ENCODE data around the gene TMEM263. TPM values are rescaled to one million over a fixed set of nuclear protein-coding genes. Genes with fewer than 3 reads are reported as not detected.

TMEM263 gene
- total RNA-seq, 1 experiment from 2014 or later, result 31.3 TPM

DNA sequence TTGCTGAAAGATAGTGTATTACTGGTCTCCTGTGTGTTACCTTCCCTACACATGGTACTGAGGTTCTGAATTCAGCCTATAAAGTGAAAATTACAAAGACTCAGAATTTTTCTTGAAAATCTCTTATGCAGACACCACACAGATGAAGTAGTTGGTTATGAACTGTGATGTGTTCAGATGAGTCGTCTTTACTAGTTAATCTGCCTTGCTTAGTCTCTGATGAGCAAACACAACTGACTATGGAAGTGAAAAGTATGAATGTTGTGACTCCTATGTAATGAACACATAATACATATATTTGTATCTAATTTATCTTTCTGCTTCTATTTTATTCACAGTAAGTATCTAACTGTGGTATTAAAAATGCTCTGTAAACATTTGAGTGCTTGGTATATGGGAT is 26.5 kb downstream of the TMEM263 start:
- peaks cover 6% of the 10 kb centered on the region; the same call in 1 of the 2 replicates for H3K79me2 ChIP-seq (ENCODE audit: insufficient read depth, low read length)
- H4K20me1 ChIP-seq (ENCODE audit: insufficient read depth), result no peaks in the 10 kb centered on the region
- intact Hi-C loops (cut with micrococcal nuclease), result no loop called here
- no peak overlapping the region for H2AFZ ChIP-seq (ENCODE audit: low read depth, low read length, poor library complexity, severe bottlenecking)
- H3K4me2 ChIP-seq (ENCODE audit: low read length), result no peak overlapping the region
- H3K4me1 ChIP-seq (ENCODE audit: control insufficient read depth in 1 of 2, insufficient read depth in 2 of 2, low read length in 2 of 2), result peaks cover 5 to 9% of the 10 kb centered on the region in 2 experiments; a peak in 3 of 4 replicates
- no peaks in the 10 kb centered on the region for H3K27me3 ChIP-seq (ENCODE audit: insufficient read depth, low read length)
- H3K9me2 ChIP-seq (ENCODE audit: insufficient read depth), result no peaks in the 10 kb centered on the region
- ChIA-PET CTCF (no interaction called here), POLR2A (no interaction called here), RAD21 (ENCODE audit: low non-redundant PET in 1 of 2, low total read pairs in 2 of 2, uncharacterized antibody in 2 of 2, unreplicated experiment in 2 of 2) (no interaction called here)
- no peak overlapping the region for H3K9ac ChIP-seq (ENCODE audit: low read length)
- BruUV-seq (replicated peaks), result no TSS peak
- no peak overlapping the region for H3K27ac ChIP-seq (ENCODE audit: low read depth, low read length)
- H3K36me3 ChIP-seq (ENCODE audit: control insufficient read depth in 1 of 2, insufficient read depth in 2 of 2, low read length in 2 of 2), result peaks cover 0 to 5% of the 10 kb centered on the region in 2 experiments; a peak in 1 of 4 replicates
- H3K4me3 ChIP-seq (replicated peaks in 1 of 2; ENCODE audit: low read depth in 1 of 2, low read length in 2 of 2), result no peak overlapping the region
- DNase-seq (ENCODE audit: low read depth, low spot score) (no peak), ATAC-seq (no peak)
- TF ChIP-seq, protein P1, sequence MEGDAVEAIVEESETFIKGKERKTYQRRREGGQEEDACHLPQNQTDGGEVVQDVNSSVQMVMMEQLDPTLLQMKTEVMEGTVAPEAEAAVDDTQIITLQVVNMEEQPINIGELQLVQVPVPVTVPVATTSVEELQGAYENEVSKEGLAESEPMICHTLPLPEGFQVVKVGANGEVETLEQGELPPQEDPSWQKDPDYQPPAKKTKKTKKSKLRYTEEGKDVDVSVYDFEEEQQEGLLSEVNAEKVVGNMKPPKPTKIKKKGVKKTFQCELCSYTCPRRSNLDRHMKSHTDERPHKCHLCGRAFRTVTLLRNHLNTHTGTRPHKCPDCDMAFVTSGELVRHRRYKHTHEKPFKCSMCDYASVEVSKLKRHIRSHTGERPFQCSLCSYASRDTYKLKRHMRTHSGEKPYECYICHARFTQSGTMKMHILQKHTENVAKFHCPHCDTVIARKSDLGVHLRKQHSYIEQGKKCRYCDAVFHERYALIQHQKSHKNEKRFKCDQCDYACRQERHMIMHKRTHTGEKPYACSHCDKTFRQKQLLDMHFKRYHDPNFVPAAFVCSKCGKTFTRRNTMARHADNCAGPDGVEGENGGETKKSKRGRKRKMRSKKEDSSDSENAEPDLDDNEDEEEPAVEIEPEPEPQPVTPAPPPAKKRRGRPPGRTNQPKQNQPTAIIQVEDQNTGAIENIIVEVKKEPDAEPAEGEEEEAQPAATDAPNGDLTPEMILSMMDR (IDR thresholded peaks at IDR 0.05 in 2 of 3, conservative IDR thresholded peaks at IDR 0.05 in 1 of 3; ENCODE audit: borderline replicate concordance in 1 of 3, insufficient read depth in 1 of 3, low read depth in 2 of 3, low read length in 2 of 3), result no peak
- TF ChIP-seq, protein P2, sequence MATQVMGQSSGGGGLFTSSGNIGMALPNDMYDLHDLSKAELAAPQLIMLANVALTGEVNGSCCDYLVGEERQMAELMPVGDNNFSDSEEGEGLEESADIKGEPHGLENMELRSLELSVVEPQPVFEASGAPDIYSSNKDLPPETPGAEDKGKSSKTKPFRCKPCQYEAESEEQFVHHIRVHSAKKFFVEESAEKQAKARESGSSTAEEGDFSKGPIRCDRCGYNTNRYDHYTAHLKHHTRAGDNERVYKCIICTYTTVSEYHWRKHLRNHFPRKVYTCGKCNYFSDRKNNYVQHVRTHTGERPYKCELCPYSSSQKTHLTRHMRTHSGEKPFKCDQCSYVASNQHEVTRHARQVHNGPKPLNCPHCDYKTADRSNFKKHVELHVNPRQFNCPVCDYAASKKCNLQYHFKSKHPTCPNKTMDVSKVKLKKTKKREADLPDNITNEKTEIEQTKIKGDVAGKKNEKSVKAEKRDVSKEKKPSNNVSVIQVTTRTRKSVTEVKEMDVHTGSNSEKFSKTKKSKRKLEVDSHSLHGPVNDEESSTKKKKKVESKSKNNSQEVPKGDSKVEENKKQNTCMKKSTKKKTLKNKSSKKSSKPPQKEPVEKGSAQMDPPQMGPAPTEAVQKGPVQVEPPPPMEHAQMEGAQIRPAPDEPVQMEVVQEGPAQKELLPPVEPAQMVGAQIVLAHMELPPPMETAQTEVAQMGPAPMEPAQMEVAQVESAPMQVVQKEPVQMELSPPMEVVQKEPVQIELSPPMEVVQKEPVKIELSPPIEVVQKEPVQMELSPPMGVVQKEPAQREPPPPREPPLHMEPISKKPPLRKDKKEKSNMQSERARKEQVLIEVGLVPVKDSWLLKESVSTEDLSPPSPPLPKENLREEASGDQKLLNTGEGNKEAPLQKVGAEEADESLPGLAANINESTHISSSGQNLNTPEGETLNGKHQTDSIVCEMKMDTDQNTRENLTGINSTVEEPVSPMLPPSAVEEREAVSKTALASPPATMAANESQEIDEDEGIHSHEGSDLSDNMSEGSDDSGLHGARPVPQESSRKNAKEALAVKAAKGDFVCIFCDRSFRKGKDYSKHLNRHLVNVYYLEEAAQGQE (IDR thresholded peaks at IDR 0.05; ENCODE audit: low read depth), result no peak
- TF ChIP-seq EZH2phosphoT487 (IDR thresholded peaks at IDR 0.05; ENCODE audit: borderline replicate concordance) (no peak), JUND (IDR thresholded peaks at IDR 0.05) (no peak), ELF1 (IDR thresholded peaks at IDR 0.05; ENCODE audit: borderline replicate concordance, low read depth) (no peak), YY1 (IDR thresholded peaks at IDR 0.05; ENCODE audit: extremely low read depth, insufficient replicate concordance, low read depth, low read length) (no peak), CEBPB (IDR thresholded peaks at IDR 0.05; ENCODE audit: low read depth) (no peak), RAD21 (IDR thresholded peaks at IDR 0.05; ENCODE audit: low read depth) (no peak), SRF (IDR thresholded peaks at IDR 0.05; ENCODE audit: low read depth) (no peak), TCF7L2 (IDR thresholded peaks at IDR 0.05; ENCODE audit: borderline replicate concordance, extremely low read depth, insufficient read depth, insufficient read length) (no peak), EGR1 (IDR thresholded peaks at IDR 0.05; ENCODE audit: low read depth) (no peak), CBX3 (IDR thresholded peaks at IDR 0.05; ENCODE audit: low read depth) (no peak)
- TF ChIP-seq, protein P3, sequence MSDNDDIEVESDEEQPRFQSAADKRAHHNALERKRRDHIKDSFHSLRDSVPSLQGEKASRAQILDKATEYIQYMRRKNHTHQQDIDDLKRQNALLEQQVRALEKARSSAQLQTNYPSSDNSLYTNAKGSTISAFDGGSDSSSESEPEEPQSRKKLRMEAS (IDR thresholded peaks at IDR 0.05), result no peak
- no peaks in the 10 kb centered on the region for H3K9me3 ChIP-seq (ENCODE audit: control insufficient read depth in 1 of 2, insufficient read depth in 1 of 2, low read depth in 1 of 2, low read length in 2 of 2)
